Transverse colon (tissue), 4 donors: ENCODE measurements around the gene SBNO2. TPM values are rescaled to one million over a fixed set of nuclear protein-coding genes. Genes with fewer than 3 reads are reported as not detected.
A peak's percentile ranks its signal among the peaks of the same experiment; 100 is the strongest.

ENCODE experiments used
- DNase-seq: peaks from one replicate; pipeline ENCODE4 v3.0.0-alpha.2; 2019
- H3K27ac ChIP-seq, 4 donors: fragments of 200-600 bp; sonication (generic); 2 replicates each; pipeline ENCODE4 v1.5.1; 2016 to 2018; ENCODE audit warnings: inconsistent platforms in 4 of 4
- H3K27me3 ChIP-seq: fragments of 200-600 bp; sonication (generic); 2 replicates; pipeline ENCODE4 v1.5.1; 2017; ENCODE audit warnings: inconsistent platforms
- H3K36me3 ChIP-seq, 4 donors: fragments of 200-600 bp; sonication (generic); 2 replicates each; pipeline ENCODE4 v1.5.1; 2017 to 2019; ENCODE audit warnings: inconsistent platforms in 4 of 4
- H3K4me1 ChIP-seq, 4 donors: fragments of 200-600 bp; sonication (generic); 2 replicates each; pipeline ENCODE4 v1.5.1; 2017 to 2020; ENCODE audit warnings: inconsistent platforms in 4 of 4
- H3K4me3 ChIP-seq, 4 donors: fragments of 200-600 bp; sonication (generic); 1 replicate in 1 of 4; 2 replicates in 3 of 4; pipeline versions ENCODE4 v1.5.1 to v1.6.1; 2017 to 2019; ENCODE audit warnings: inconsistent platforms in 4 of 4
- H3K9me3 ChIP-seq, 2 donors: fragments of 200-600 bp; sonication (generic); 2 replicates each; pipeline ENCODE4 v1.5.1; 2017 to 2019; ENCODE audit warnings: inconsistent platforms in 2 of 2
- EP300 ChIP-seq: sonication (generic); formaldehyde crosslinking; IDR thresholded peaks from one replicate; pipeline ENCODE4 v1.6.1; 2017; ENCODE audit warnings: antibody characterized with exemption, low read depth
- POLR2A ChIP-seq: fragments of 450-650 bp; IDR thresholded peaks from one replicate; pipeline ENCODE4 v1.6.1; 2016; ENCODE audit warnings: antibody characterized with exemption, mild to moderate bottlenecking, moderate library complexity
- POLR2AphosphoS5 ChIP-seq, 3 donors: sonication (generic); formaldehyde crosslinking; IDR thresholded peaks; one replicate each; pipeline ENCODE4 v1.6.1; 2016; ENCODE audit warnings: antibody characterized with exemption in 3 of 3
- WGBS, 2 donors: methylation state at CpG; one replicate each; pipeline ENCODE4 v1.1.5; 2018; ENCODE audit warnings: low coverage in 1 of 2; 5-methylcytosine and 5-hydroxymethylcytosine counted together
- in situ Hi-C, 4 donors: fragments of 200-750 bp; cut with MboI; loops; one replicate each; pipeline versions ENCODE4 v1.15.0 to v1.15.1; 2017; ENCODE audit warnings: low sequenced_read_pairs in 3 of 4, low pct_ligation_motif_present in 1 of 4, low pct_unique_long_range_greater_than_20kb in 1 of 4
- intact Hi-C: fragments of 100-400 bp; cut with DNase I; formaldehyde crosslinking; loops from one replicate; pipeline ENCODE4 v1.15.1; 2023; ENCODE audit warnings: low total_unique reads
- total RNA-seq, 4 donors: library from RNA; depleted of rRNA; stranded (reverse); fragments of >200 nt; gene quantifications; one replicate each; pipeline ENCODE4 v1.1.0, GENCODE V29; 2016
- TF ChIP-seq, protein P1 (sequence below), 5 experiments: fragments of 200-600 bp in 3 of 5; fragments of 450-650 bp in 2 of 5; sonication (generic) in 3 of 5; IDR thresholded peaks; 1 replicate in 2 of 5; 2 replicates in 3 of 5; pipeline ENCODE4 v1.5.1; 2016 to 2017; ENCODE audit warnings: antibody characterized with exemption in 5 of 5, inconsistent platforms in 3 of 5, mild to moderate bottlenecking in 2 of 5, moderate library complexity in 1 of 5

The SBNO2 gene
- total RNA-seq, 4 donors from 2014 or later, result 34.5 to 142 (median 48.3) TPM

DNA sequence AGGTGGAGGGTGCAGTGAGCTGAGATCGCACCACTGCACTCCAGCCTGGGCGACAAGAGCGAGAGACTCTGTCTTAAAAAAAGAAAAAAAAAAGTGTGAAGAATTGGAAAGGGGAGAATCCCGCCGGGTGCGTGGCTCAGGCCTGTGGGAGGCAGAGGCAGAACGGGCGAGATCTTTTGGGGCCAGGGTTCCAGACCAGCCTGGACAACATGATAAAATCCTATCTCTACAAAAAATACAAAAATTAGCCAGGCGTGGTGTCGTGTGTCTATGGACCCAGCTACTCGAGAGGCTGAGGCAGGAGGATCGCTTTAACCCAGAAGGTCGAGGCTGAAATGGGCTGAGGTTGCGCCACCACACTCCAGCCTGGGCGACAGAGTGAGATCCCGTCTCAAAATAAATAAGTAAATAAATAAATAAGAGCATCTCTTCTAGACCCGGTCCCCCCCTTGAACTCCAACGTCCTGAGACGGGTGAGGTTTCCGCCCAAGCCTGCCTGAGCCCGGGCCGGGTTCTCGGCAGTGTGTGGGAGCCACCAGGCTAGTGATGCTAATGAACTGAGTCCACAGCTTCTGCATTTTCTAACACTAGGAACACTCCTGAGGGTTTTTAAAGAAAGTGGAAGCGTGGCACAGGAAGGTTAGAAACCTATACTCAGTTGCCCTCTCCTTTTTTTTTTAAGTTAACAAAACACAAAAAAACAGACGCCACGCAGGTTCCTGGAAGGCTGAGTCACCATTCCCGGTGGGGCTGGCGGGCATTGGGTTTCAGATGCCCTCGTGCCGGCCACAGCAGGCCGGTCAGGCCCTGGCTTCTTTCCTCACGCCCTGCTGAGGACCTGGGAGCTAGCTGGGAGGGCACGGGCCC is 48.2 kb downstream of the SBNO2 start:
- no peak for TF ChIP-seq POLR2AphosphoS5 (IDR thresholded peaks at IDR 0.05)
- TF ChIP-seq, protein P1, sequence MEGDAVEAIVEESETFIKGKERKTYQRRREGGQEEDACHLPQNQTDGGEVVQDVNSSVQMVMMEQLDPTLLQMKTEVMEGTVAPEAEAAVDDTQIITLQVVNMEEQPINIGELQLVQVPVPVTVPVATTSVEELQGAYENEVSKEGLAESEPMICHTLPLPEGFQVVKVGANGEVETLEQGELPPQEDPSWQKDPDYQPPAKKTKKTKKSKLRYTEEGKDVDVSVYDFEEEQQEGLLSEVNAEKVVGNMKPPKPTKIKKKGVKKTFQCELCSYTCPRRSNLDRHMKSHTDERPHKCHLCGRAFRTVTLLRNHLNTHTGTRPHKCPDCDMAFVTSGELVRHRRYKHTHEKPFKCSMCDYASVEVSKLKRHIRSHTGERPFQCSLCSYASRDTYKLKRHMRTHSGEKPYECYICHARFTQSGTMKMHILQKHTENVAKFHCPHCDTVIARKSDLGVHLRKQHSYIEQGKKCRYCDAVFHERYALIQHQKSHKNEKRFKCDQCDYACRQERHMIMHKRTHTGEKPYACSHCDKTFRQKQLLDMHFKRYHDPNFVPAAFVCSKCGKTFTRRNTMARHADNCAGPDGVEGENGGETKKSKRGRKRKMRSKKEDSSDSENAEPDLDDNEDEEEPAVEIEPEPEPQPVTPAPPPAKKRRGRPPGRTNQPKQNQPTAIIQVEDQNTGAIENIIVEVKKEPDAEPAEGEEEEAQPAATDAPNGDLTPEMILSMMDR (IDR thresholded peaks at IDR 0.05), result no peak
- no peak for TF ChIP-seq POLR2A
- TF ChIP-seq EP300, result no peak
- H3K36me3 ChIP-seq, result peaks cover 0 to 41% (median 11%) of the 10 kb centered on the region in 4 donors
- in situ Hi-C loops, result no loop called here
- peaks cover 9 to 35% (median 15%) of the 10 kb centered on the region in 4 donors for H3K4me1 ChIP-seq
- WGBS, 2 donors, result 89 to 95% methylated on average over 22 to 33 of the region's 33 CpGs
- DNase-seq, result no peak
- no peak overlapping the region for H3K27ac ChIP-seq
- intact Hi-C loops, result no loop called here
- H3K27me3 ChIP-seq, result no peaks in the 10 kb centered on the region
- no peak overlapping the region for H3K4me3 ChIP-seq
- no peaks in the 10 kb centered on the region for H3K9me3 ChIP-seq

DNA sequence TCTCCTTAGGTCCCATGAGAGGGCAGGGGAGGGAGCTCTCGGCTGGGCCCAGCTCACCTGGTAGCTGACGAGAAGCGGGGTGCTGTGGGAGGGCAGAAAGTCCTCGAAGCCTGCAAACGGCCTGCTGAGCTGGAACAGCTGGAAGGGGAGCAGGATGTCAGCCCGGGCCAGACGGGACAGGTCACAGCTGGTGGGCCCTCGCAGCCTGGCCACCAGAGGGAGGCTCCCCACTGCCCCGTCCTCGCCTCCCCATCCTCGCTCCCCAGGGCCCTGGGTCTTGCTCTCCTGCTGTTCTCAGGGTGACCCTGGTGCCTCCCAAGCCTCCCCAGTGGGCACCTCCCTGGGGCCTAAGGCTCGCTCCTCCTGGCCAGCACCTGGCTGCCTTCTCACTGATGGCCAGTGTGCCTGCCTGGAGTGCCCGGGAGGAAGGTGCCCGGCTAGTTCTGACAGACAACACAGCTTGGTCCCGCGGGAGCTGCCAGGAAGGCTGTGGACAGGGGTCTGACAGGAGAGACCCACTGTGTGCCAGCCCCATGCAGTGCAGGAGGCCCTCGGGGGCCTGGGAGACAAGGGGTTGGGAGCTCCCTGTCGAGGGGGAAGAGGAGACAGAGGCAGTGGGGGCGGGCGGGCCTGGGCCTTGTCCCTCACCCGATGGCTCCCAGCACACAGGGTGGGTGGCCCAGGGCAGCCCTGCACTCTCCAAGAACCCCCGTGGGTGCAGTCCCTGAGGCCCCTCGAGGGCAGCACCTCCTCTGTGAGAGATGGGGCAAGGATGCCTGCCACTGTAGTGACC is 50.0 kb downstream of the SBNO2 start:
- in situ Hi-C loops (no loop called here), intact Hi-C loops (no loop called here)
- H3K27me3 ChIP-seq, result no peaks in the 10 kb centered on the region
- WGBS, 2 donors, result 90% methylated on average over 18 of the region's 23 CpGs; no CpG with 5 or more reads in 1 of the 2 donors
- H3K27ac ChIP-seq, result peak overlapping the region in 1 of 4 donors; percentile 8
- TF ChIP-seq POLR2AphosphoS5 (IDR thresholded peaks at IDR 0.05) (no peak), EP300 (no peak), POLR2A (no peak)
- TF ChIP-seq, protein P1 (IDR thresholded peaks at IDR 0.05), result no peak
- H3K4me1 ChIP-seq, result peaks cover 0 to 17% (median 6%) of the 10 kb centered on the region in 4 donors
- H3K36me3 ChIP-seq, result peaks cover 0 to 55% (median 19%) of the 10 kb centered on the region in 4 donors
- DNase-seq, result no peak
- no peaks in the 10 kb centered on the region for H3K9me3 ChIP-seq
- H3K4me3 ChIP-seq, result no peak overlapping the region

- peaks cover 0 to 11% (median 6%) of the 10 kb centered on the region in 4 donors for H3K4me1 ChIP-seq
- H3K4me3 ChIP-seq, result no peak overlapping the region
- WGBS, 2 donors, result 90% methylated on average over 19 of the region's 20 CpGs; no CpG with 5 or more reads in 1 of the 2 donors
- no peaks in the 10 kb centered on the region for H3K27me3 ChIP-seq
- TF ChIP-seq EP300, result no peak
- TF ChIP-seq POLR2A, result no peak
- TF ChIP-seq POLR2AphosphoS5 (IDR thresholded peaks at IDR 0.05), result no peak
- TF ChIP-seq, protein P1 (IDR thresholded peaks at IDR 0.05), result no peak
- peak overlapping the region in 1 of 4 donors; percentile 8 for H3K27ac ChIP-seq
- H3K36me3 ChIP-seq, result peaks cover 0 to 55% (median 19%) of the 10 kb centered on the region in 4 donors
- DNase-seq, result no peak
- intact Hi-C loops, result no loop called here
- H3K9me3 ChIP-seq, result no peaks in the 10 kb centered on the region
- in situ Hi-C loops, result no loop called here
These were observed 50.7 kb downstream of the SBNO2 start for GRCh38 chr19:1123381-1123780.

DNA sequence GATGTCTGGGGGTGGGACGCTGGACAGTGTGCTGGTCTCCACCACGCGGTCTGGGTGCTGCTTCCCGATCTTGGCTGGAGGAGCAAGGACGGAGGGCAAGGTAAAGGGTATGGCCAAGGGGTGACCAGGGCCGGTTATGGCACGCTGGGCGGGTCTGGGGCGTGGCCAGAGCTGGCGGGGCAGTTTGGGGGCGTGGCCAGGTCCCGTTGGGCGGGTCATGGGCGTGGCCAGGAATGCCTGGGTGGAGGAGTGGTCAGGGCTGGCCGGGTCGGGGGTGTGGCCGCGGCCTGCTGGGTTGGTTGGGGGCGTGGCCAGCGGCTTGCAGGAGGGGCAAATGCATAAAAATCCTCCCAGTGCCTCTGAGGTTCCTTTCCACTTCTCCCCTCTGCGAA is 51.1 kb downstream of the SBNO2 start:
- H3K4me1 ChIP-seq, result peaks cover 0 to 8% (median 4%) of the 10 kb centered on the region in 4 donors
- H3K27ac ChIP-seq, result peak overlapping the region in 1 of 4 donors; percentile 8
- 48% methylated on average over 21 of the region's 21 CpGs; no CpG with 5 or more reads in 1 of the 2 donors for WGBS, 2 donors
- H3K4me3 ChIP-seq, result no peak overlapping the region
- TF ChIP-seq, protein P1 (IDR thresholded peaks at IDR 0.05), result no peak
- TF ChIP-seq POLR2A (no peak), EP300 (no peak), POLR2AphosphoS5 (IDR thresholded peaks at IDR 0.05) (no peak)
- in situ Hi-C loops (no loop called here), intact Hi-C loops (no loop called here)
- DNase-seq, result peak; percentile 85
- no peaks in the 10 kb centered on the region for H3K9me3 ChIP-seq
- H3K36me3 ChIP-seq, result peaks cover 0 to 55% (median 20%) of the 10 kb centered on the region in 4 donors
- no peaks in the 10 kb centered on the region for H3K27me3 ChIP-seq
